Eye (tissue), 1 donor: ENCODE data around the gene MIR17HG.

ENCODE experiments used
- DNase-seq: peaks from one replicate; pipeline ENCODE4 v3.0.0-alpha.2; 2015

The MIR17HG gene

DNA sequence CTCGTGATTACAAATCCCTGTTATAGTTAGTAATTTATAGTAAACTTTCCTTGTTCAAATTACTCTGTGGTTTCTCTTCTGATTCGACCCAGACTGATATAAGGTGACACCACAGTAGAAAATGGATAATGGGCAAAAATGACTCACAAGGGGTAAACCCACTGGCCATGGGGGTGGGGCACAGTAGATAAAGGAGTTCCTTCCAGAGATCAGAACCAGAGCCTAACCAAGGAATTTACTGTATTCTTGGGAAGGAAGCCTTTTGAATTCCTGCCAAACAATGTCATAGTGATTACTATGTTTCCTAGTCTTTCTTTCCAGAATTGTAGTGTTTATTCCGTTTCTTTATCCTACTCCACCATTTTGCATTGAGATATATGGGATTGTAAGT is 21.9 kb downstream of the MIR17HG start:
- no peak for DNase-seq

DNA sequence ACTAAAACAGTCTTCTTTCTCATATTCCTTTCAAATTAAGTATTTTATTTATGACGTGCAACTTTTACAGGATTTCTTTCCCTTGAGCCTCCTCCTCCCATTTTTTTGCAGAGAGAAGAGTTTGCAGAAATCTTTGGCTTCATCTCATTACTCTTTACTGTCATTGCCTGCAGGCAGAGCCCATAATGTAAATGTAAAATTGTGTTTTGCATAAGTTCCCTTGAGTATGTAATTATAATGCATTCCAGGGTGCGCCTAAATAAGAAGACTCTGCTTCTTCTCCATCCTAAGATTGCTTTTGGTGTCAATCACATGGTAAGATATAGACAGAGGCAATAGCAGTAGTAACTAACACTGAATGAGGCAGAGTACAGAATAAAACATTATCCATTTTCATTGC is 23.0 kb downstream of the MIR17HG start:
- no peak for DNase-seq

- no peak for DNase-seq
These were observed 25.4 kb downstream of the MIR17HG start for GRCh38 chr13:91372911-91373310.

- no peak for DNase-seq
These were observed 27.7 kb downstream of the MIR17HG start for GRCh38 chr13:91375116-91375729.

DNA sequence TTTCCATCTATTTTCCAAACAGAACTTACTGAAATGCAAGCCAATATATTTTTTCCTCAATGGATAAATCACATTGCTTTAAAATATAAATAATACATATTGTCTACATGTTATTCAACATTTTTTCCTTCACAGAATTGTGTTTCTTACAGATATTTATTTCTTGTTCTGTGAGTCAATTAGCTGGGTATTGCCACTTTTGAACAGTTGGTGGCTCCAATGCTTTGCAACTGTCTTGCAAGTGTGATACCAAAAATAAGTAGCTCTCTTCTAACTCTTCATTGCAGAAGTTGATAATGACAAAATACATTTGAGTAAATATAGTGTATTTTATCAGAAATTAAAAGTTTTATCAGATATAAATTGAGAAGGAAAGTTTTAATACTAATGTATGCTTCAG is 33.9 kb downstream of the MIR17HG start:
- DNase-seq = peak; percentile 46

GRCh38 chr13:91383836-91384235 is 36.3 kb downstream of the MIR17HG start:
- no peak for DNase-seq

DNA sequence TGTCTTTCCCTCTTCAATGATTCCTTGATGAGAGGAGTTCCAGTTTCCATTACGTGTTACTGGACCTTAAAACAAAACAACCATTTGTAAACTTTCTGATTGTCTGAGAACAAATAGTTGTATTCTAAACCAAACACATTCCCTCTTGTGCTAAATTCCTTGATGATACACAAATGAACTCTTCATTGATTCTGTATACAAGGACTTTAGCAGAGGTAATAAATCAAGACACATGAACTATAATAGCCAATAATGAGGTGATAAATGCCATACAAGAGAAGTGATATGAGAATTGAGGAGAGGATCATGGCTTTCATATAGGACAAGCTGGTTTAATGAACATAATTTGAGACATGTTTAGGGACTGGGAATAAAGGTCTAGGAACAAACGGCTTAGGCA is 37.4 kb downstream of the MIR17HG start:
- DNase-seq = no peak

DNA sequence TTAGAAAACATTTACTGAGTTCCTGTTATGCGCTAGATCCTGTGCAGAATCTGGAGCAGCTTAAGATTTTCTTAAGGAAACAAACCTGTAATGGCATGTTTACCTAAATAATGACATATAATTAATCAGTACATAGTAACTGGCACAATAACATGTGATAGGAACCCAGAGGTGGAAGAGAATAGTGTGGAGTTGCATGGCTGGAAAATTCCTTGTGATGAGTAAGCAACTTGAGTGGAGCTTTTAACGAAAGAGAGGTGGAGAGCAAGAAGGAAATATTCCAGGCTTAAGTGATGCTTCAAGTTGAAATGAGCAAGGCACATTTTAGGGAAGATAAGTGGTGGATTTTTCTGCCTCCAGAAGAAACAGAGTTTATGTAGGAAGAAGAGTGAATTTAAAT is 41.7 kb downstream of the MIR17HG start:
- no peak for DNase-seq

DNA sequence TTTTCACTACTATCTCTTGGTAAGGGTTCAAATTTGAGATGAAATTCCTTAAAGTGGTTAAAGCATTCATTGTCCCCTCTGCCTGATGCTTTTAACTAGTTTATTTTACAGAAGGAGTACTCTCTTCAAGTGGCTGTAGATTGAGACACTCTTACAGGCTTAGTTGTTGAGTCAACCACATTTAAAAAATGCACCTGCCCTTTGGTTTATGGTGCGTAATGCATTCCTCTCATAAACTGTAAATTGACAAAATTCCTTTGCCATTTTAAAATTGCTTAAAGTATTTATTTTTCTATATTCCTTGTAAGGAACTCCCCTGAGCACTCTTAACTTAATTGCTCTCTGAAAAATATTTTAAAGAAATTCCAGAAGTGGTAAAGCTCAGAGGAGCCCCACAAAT is 50.1 kb downstream of the MIR17HG start:
- DNase-seq = no peak

DNA sequence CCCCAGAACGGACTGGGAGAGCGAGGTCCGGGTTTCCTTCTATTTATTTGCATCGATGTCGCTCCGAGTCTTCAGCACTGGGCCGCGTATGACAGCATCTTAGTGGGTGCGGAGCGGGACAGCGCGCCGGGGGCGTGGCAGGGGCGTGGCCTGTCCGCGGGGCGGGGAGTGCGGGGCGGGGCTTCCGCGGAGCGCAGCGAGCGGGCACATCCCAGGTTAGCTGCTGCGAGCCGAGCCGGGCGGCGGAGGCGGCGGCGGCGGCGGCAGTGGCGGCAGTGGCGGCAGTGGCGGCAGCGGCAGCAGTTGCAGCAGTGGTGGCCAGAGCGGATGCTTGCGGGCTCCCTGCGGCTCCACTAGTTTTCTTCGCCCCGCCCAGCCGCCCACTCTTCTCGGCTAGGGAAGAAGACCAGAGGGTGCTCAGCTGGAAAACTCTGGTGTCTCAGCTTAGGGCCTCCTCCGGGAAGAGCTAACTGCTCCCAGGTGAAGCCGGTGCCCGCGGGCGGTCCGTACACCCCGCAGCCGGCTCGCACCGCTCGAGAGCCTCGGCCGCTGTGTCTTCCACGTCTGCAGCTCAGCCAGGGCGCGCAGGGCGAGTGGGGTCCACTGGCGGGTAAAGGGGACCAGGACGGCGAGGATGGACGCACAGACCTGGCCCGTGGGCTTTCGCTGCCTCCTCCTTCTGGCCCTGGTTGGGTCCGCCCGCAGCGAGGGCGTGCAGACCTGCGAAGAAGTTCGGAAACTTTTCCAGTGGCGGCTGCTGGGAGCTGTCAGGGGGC is 51.1 kb downstream of the MIR17HG start, which contains the start of gene GPC5:
Gene GPC5, plus strand, starts transcription at position 209 of the 776 bp plus-strand sequence.
- peak; percentile 89 for DNase-seq

GRCh38 chr13:91399189-91400062 is 51.9 kb downstream of the MIR17HG start:
- DNase-seq = peak; percentile 24

DNA sequence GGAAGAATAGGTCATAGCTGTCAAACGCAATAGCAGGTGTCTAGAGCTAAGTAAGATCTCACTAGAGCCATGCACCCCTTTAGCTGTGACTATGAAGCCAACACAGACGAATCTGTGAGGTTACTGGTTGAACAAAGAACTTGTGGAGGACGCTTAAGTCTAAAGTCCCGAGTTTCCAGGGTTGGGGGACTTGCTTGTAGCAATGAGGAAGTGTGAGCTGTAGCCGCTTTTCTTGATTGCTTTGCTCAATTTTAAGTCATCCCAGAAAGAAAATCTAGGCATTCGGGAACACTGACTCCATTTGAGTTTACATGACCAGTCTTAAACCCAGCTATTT is 52.5 kb downstream of the MIR17HG start:
- no peak for DNase-seq

DNA sequence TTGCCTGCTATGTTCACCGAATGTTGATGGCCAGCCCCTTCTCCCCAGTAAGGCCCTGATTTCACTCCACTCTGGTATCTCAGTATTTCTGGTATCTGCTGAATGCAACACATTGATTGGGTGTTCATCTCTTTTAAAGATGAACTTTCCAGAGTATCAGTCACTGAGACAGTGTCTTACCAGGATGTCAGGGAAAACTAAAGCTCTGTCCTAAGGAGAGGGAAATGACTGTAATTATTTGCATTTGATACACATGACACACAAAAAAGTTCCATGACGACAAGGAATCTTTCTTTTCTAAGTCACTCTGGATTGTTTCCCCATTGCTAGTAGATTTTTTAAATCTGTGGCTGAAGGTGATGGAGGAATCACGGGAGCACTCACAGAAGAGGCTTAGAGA is 53.2 kb downstream of the MIR17HG start:
- DNase-seq = no peak

DNA sequence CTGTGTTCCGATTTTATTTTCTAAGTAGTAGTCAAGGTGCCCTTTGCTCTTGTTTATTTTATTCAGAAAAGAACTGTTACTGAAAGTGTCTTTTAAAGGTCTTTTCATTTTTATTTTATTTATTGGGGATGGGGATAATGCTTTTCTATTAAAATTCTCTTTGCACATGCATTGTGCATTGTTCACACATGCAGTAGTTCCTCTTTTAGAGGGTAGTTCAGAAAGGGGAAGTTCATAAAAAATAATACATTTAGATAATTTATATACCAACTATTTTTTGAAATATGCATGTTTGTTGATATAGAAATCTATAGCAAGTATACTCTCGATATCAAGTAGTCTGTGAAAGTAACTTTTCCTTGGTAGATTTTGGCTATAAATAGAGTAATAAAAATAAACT is 54.4 kb downstream of the MIR17HG start:
- DNase-seq = no peak
